GM10266 (cell line): ENCODE data around the gene OR6V1.

Experiments
- DNase-seq: peaks from one replicate; pipeline ENCODE4 v3.0.0; 2012; ENCODE audit errors: extremely low spot score
- CTCF ChIP-seq: IDR thresholded peaks from 2 replicates; pipeline ENCODE4 v1.5.1; 2012; ENCODE audit warnings: mild to moderate bottlenecking, low read depth; ENCODE audit not compliant: control insufficient read depth, insufficient read depth; ENCODE audit errors: missing control alignments

The OR6V1 gene

GRCh38 chr7:143012409-143012808 lies 39.7 kb upstream of the OR6V1 start:
- no peak for DNase-seq
- no peak for TF ChIP-seq CTCF

DNA sequence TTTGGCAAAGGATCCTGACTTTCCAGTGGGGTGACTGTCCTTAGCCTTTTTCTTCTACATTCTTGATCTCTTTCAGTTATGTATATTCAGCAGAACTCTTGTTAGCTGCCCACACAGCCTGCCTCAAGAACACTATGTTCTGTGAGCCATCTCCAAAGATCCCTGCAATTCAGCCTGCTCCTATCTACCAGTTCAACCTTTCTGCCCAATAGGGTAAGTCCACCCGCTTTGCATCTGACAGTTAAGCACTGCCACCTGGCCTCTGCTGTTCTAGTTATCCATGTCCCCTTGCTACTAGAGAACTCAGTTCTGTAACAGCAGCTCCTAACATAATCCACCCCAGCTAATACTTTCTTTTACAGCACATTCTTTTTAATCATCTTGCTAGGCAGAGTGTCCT lies 38.7 kb upstream of the OR6V1 start:
- TF ChIP-seq CTCF: no peak

DNA sequence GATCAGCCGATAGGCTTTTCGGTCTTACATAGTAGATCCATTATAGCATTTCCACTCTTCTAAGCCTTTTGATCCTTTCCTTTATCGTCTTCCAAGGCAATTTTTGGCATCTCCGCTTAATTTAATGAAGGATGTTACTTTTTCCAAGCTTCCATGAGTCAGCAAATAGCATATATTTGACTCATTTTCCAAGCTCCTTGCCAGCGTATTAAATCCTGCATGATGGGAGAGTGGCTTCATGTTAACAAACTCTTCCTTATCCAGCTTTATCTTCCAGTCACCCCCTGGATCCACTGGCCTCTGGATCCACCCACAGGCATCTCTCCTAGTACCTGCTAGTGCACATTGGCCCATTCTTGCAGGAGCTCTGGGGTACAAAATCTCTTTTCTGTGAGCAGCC lies 38.2 kb upstream of the OR6V1 start:
- no peak for DNase-seq
- no peak for TF ChIP-seq CTCF

More for the DNA sequence above, 38.7 kb upstream of the OR6V1 start:
- DNase-seq: no peak

GRCh38 chr7:143015084-143015483 lies 37.1 kb upstream of the OR6V1 start:
- peak; percentile 20 for DNase-seq
- TF ChIP-seq CTCF: no peak

DNA sequence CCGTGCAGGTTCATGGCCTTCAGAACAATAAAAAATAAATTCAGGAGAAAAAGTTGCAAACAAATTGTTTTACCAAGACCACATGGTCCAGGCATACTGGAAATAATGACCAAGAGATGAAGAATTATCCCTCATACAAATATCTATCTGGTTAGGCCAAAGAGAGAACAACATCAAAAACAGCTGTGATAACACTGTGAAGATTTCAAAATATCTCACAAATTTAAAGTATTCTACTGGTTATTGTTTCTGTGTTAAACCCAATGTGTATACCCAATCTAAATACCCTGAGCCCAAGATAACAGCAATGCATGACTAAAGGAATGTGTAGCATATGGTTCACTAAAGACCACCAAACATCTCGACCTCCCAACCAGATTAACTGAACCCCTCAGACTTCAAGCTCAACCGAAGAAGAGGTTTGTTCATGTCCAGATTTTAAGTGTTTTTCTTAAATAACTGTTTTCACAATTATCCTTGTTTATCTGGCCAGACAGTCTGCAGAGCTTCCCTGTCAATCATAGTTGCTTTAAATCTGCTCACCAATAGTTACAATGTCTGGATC lies 36.1 kb upstream of the OR6V1 start:
- DNase-seq: no peak
- TF ChIP-seq CTCF: no peak

GRCh38 chr7:143016996-143017395 lies 35.1 kb upstream of the OR6V1 start:
- DNase-seq: no peak
- no peak for TF ChIP-seq CTCF

DNA sequence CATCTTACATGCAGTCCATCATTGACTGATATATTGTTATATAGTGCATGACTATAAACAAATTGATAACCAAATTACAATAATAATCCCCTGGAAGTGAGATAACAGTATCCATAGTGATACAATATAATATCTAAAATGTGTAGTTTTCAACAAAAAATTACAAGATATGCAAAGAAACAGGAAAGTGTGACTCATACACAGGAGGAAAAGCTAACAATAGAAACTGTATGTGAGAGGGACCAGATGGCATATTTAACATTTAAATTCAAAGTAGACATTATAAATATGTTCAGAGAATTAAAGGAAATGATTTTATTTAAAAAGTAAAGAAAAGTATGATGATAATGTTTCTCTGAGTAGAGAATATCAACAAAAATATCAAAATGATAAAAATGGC lies 33.2 kb upstream of the OR6V1 start:
- no peak for TF ChIP-seq CTCF
- no peak for DNase-seq
